SK-N-SH (cell line): ENCODE measurements around the gene LONRF2. TPM values are rescaled to one million over a fixed set of nuclear protein-coding genes. Genes with fewer than 3 reads are reported as not detected.

Source experiments
- CTCF ChIA-PET: fragments of 300-600, 350-600 bp; formaldehyde crosslinking; extraction: SDS; loops from one replicate; lab custom pipeline; 2021; lab: Yijun Ruan, JAX
- POLR2A ChIA-PET: fragments of 350-600 bp; sonication (Branson Sonifier 250); formaldehyde crosslinking; extraction: SDS; loops from one replicate; lab custom pipeline; 2020; ENCODE audit warnings: antibody characterized with exemption, inconsistent platforms; lab: Yijun Ruan, JAX
- DNase-seq: peaks from one replicate; pipeline ENCODE4 v3.0.0; 2012
- H2AFZ ChIP-seq: fragments of 200-600 bp; sonication (generic); 2 replicates; pipeline ENCODE4 v1.8.1; 2016; ENCODE audit warnings: antibody characterized with exemption, mild to moderate bottlenecking, low read depth
- H3F3A ChIP-seq: fragments of 200-600 bp; sonication (generic); replicated peaks from 2 replicates; pipeline ENCODE3; 2016; ENCODE audit warnings: antibody characterized with exemption, mild to moderate bottlenecking; ENCODE audit not compliant: insufficient read depth
- H3K27ac ChIP-seq, 2 experiments: fragments of 200-500 bp in 1 of 2; fragments of 200-600 bp in 1 of 2; sonication (Bioruptor generic) in 1 of 2; sonication (generic), shearing (Covaris generic) in 1 of 2; 2 replicates each; pipeline versions ENCODE4 v1.5.1 to v1.6.1; 2014 to 2016; ENCODE audit warnings: low read depth in 2 of 2, inconsistent platforms in 1 of 2, low read length in 1 of 2, mild to moderate bottlenecking in 1 of 2, mixed read lengths in 1 of 2
- H3K27me3 ChIP-seq: fragments of 200-600 bp; sonication (generic), shearing (Covaris generic); 2 replicates; pipeline ENCODE4 v1.6.1; 2016; ENCODE audit warnings: mixed run types; ENCODE audit not compliant: insufficient read depth
- H3K36me3 ChIP-seq, 2 experiments: fragments of 200-500 bp in 1 of 2; fragments of 200-600 bp in 1 of 2; sonication (Bioruptor generic) in 1 of 2; sonication (generic) in 1 of 2; replicated peaks in 1 of 2; 2 replicates each; pipeline versions ENCODE3 to v1.5.1; 2014 to 2016; ENCODE audit warnings: low read length in 1 of 2, mild to moderate bottlenecking in 1 of 2; ENCODE audit not compliant: insufficient read depth in 2 of 2, control insufficient read depth in 1 of 2
- H3K4me1 ChIP-seq, 2 experiments: fragments of 200-500 bp in 1 of 2; fragments of 200-600 bp in 1 of 2; sonication (Bioruptor generic) in 1 of 2; sonication (generic), shearing (Covaris generic) in 1 of 2; 2 replicates each; pipeline versions ENCODE4 v1.5.1 to v1.6.1; 2014 to 2016; ENCODE audit warnings: low read depth in 1 of 2, low read length in 1 of 2, mixed run types in 1 of 2; ENCODE audit not compliant: insufficient read depth in 2 of 2, control insufficient read depth in 1 of 2
- H3K4me2 ChIP-seq: fragments of 200-600 bp; sonication (generic), shearing (Covaris generic); 2 replicates; pipeline ENCODE4 v1.6.1; 2017; ENCODE audit warnings: mixed run types
- H3K4me3 ChIP-seq, 2 experiments: fragments of 200-500 bp in 1 of 2; fragments of 200-600 bp in 1 of 2; sonication (Bioruptor generic) in 1 of 2; sonication (generic), shearing (Covaris generic) in 1 of 2; 2 replicates each; pipeline versions ENCODE4 v1.5.1 to v1.8.1; 2014 to 2016; ENCODE audit warnings: low read depth in 2 of 2, inconsistent platforms in 1 of 2, low read length in 1 of 2, mild to moderate bottlenecking in 1 of 2, mixed read lengths in 1 of 2, moderate library complexity in 1 of 2
- H3K79me2 ChIP-seq: fragments of 200-600 bp; sonication (generic); 2 replicates; pipeline ENCODE4 v1.8.1; 2017; ENCODE audit warnings: mild to moderate bottlenecking; ENCODE audit not compliant: insufficient read depth
- H3K9ac ChIP-seq: fragments of 200-600 bp; sonication (generic); 2 replicates; pipeline ENCODE4 v1.6.1; 2017; ENCODE audit warnings: mixed run types
- H3K9me2 ChIP-seq: fragments of 200-600 bp; sonication (generic); 2 replicates; pipeline ENCODE4 v1.6.1; 2017; ENCODE audit warnings: mixed run types
- H3K9me3 ChIP-seq: fragments of 200-600 bp; sonication (generic); 2 replicates; pipeline ENCODE4 v1.6.1; 2017; ENCODE audit warnings: mixed run types, mild to moderate bottlenecking, moderate library complexity
- H4K20me1 ChIP-seq: fragments of 200-600 bp; sonication (generic); 2 replicates; pipeline ENCODE4 v1.6.1; 2017; ENCODE audit warnings: mild to moderate bottlenecking, mixed run types; ENCODE audit not compliant: insufficient read depth
- CHD2 ChIP-seq: fragments of 150-350 bp; IDR thresholded peaks from 2 replicates; pipeline ENCODE4 v1.6.1; 2018; ENCODE audit warnings: low read length; ENCODE audit not compliant: partially characterized antibody
- CTCF ChIP-seq: fragments of 200-600 bp; sonication (generic); IDR thresholded peaks from 2 replicates; pipeline ENCODE4 v1.6.1; 2017; ENCODE audit warnings: antibody characterized with exemption, mild to moderate bottlenecking, moderate library complexity
- EZH2phosphoT487 ChIP-seq: fragments of 200-600 bp; sonication (generic); IDR thresholded peaks from 2 replicates; pipeline ENCODE4 v1.6.1; 2017; ENCODE audit warnings: low read depth, mixed run types, mild to moderate bottlenecking, antibody characterized with exemption, moderate library complexity, borderline replicate concordance
- FOSL2 ChIP-seq: IDR thresholded peaks from 2 replicates; pipeline ENCODE4 v1.4.0; 2012; ENCODE audit warnings: low read depth, mild to moderate bottlenecking, moderate library complexity, borderline replicate concordance
- FOXM1 ChIP-seq: IDR thresholded peaks from 2 replicates; pipeline ENCODE4 v1.4.0; 2012; ENCODE audit warnings: low read depth, mild to moderate bottlenecking
- GABPA ChIP-seq: IDR thresholded peaks from 2 replicates; pipeline ENCODE4 v1.4.0; 2012; ENCODE audit warnings: low read depth, mild to moderate bottlenecking
- IRF3 ChIP-seq: fragments of 150-350 bp; IDR thresholded peaks from 2 replicates; pipeline ENCODE4 v1.6.1; 2016; ENCODE audit warnings: mild to moderate bottlenecking, low read depth, low read length
- JUND ChIP-seq: IDR thresholded peaks from 2 replicates; pipeline ENCODE4 v1.4.0; 2012
- MAX ChIP-seq: IDR thresholded peaks from 2 replicates; pipeline ENCODE4 v1.4.0; 2012; ENCODE audit warnings: low read depth
- POLR2AphosphoS5 ChIP-seq: IDR thresholded peaks from 2 replicates; pipeline ENCODE4 v1.6.1; 2012; ENCODE audit warnings: low read depth, low read length
- RCOR1 ChIP-seq: fragments of 150-350 bp; IDR thresholded peaks from 2 replicates; pipeline ENCODE4 v1.6.1; 2017; ENCODE audit warnings: antibody characterized with exemption, low read length
- RFX5 ChIP-seq: IDR thresholded peaks from 2 replicates; pipeline ENCODE4 v1.6.1; 2012; ENCODE audit warnings: mild to moderate bottlenecking, improper control_type of control experiment, low read length
- RXRA ChIP-seq: IDR thresholded peaks from 2 replicates; pipeline ENCODE4 v1.4.0; 2012; ENCODE audit warnings: low read depth, mild to moderate bottlenecking, borderline replicate concordance
- TAF1 ChIP-seq: IDR thresholded peaks from 2 replicates; pipeline ENCODE4 v1.6.1; 2012; ENCODE audit warnings: low read depth, mild to moderate bottlenecking, low read length, moderate library complexity, borderline replicate concordance
- TCF12 ChIP-seq: IDR thresholded peaks from 2 replicates; pipeline ENCODE4 v1.4.0; 2012
- TEAD4 ChIP-seq: IDR thresholded peaks from 2 replicates; pipeline ENCODE4 v1.4.0; 2012; ENCODE audit warnings: mild to moderate bottlenecking, borderline replicate concordance; ENCODE audit not compliant: insufficient read depth
- USF1 ChIP-seq: IDR thresholded peaks from 2 replicates; pipeline ENCODE4 v1.4.0; 2012; ENCODE audit warnings: low read depth, borderline replicate concordance
- ZBTB33 ChIP-seq: IDR thresholded peaks from 2 replicates; pipeline ENCODE4 v1.4.0; 2012; ENCODE audit warnings: low read depth, borderline replicate concordance
- WGBS: methylation state at CpG from one replicate; pipeline ENCODE4 v1.1.6; 2017; ENCODE audit warnings: low lambda C conversion rate; 5-methylcytosine and 5-hydroxymethylcytosine counted together
- polyA plus RNA-seq, 3 experiments: library from polyadenylated mRNA; depleted of rRNA; stranded (reverse); fragments of >200 nt; gene quantifications; 2 replicates each; pipeline ENCODE4 v1.2.3, GENCODE V29; 2012

Gene LONRF2
- polyA plus RNA-seq, 1 of the 3 experiments (the other 2 are of a cell fraction): 2.0 TPM

- TF ChIP-seq ZBTB33 (no peak), RFX5 (no peak)
Observed at GRCh38 chr2:100359576-100359975, 37.3 kb upstream of the LONRF2 start (continued).

- Histone ChIP-seq H4K20me1 (no peaks in the 10 kb centered on the region), H3K4me3 (no peak overlapping the region), H3K9me2 (no peaks in the 10 kb centered on the region), H3K79me2 (no peaks in the 10 kb centered on the region), H3K4me2 (no peak overlapping the region), H3K36me3 (no peaks in the 10 kb centered on the region), H2AFZ (no peak overlapping the region), H3K27ac (no peak overlapping the region), H3K27me3 (no peaks in the 10 kb centered on the region), H3K4me1 (no peaks in the 10 kb centered on the region), H3K9me3 (no peaks in the 10 kb centered on the region), H3F3A (no peaks in the 10 kb centered on the region), H3K9ac (no peak overlapping the region)
- DNase-seq: no peak
- ChIA-PET CTCF (interaction anchor here (0.7 to 1.8 kb wide), 3 partner anchors 23 to 1472 kb away, joined by 3 to 8 read pairs (median 7); no protein-coding TSS in a partner anchor), POLR2A (no interaction called here)
- WGBS: 78% methylated on average over 2 of the region's 2 CpGs
- TF ChIP-seq TAF1: no peak
- TF ChIP-seq TEAD4: no peak
- TF ChIP-seq JUND: no peak
Observed at GRCh38 chr2:100358554-100358953, 36.3 kb upstream of the LONRF2 start.

GRCh38 chr2:100352521-100352920 is 30.2 kb upstream of the LONRF2 start:
- Histone ChIP-seq H3K27me3 (no peaks in the 10 kb centered on the region), H4K20me1 (no peaks in the 10 kb centered on the region), H3K4me1 (no peaks in the 10 kb centered on the region; a peak in 1 of 4 replicates), H3F3A (no peaks in the 10 kb centered on the region), H3K4me2 (no peak overlapping the region), H3K9me2 (no peaks in the 10 kb centered on the region), H3K27ac (no peak overlapping the region), H3K79me2 (no peaks in the 10 kb centered on the region), H3K36me3 (no peaks in the 10 kb centered on the region), H2AFZ (no peak overlapping the region), H3K9ac (no peak overlapping the region), H3K9me3 (no peaks in the 10 kb centered on the region), H3K4me3 (no peak overlapping the region)
- POLR2A ChIA-PET: no interaction called here
- WGBS: 79% methylated on average over 7 of the region's 7 CpGs
- no peak for DNase-seq
- CTCF ChIA-PET: no interaction called here
- TF ChIP-seq FOXM1: no peak
- no peak for TF ChIP-seq USF1
- no peak for TF ChIP-seq FOSL2
- no peak for TF ChIP-seq CHD2
- TF ChIP-seq TCF12: no peak
- TF ChIP-seq RCOR1: no peak
- no peak for TF ChIP-seq EZH2phosphoT487
- TF ChIP-seq RXRA: no peak
- TF ChIP-seq IRF3: no peak
- TF ChIP-seq MAX: no peak
- no peak for TF ChIP-seq GABPA
- no peak for TF ChIP-seq POLR2AphosphoS5
- no peak for TF ChIP-seq CTCF
- no peak for TF ChIP-seq RFX5
